K562 (cell line): ENCODE measurements around the gene ZFAND3.

Source experiments
- GTF2E2 ChIP-seq: fragments of 200-800 bp; sonication (Bioruptor generic); IDR thresholded peaks from 2 replicates; pipeline ENCODE4 v1.6.1; 2016; ENCODE audit warnings: missing genetic modification characterization, missing compliant biosample characterization
- SMC3 ChIP-seq: conservative IDR thresholded peaks from 2 replicates; pipeline ENCODE4 v1.6.1; 2011; ENCODE audit warnings: low read depth, low read length, improper control_type of control experiment; ENCODE audit not compliant: insufficient read depth
- TF ChIP-seq, protein P1 (sequence below): sonication (generic); formaldehyde crosslinking; IDR thresholded peaks from 2 replicates; pipeline ENCODE4 v1.8.0; 2022; ENCODE audit warnings: mild to moderate bottlenecking, missing genetic modification reagents, borderline replicate concordance

DNA sequence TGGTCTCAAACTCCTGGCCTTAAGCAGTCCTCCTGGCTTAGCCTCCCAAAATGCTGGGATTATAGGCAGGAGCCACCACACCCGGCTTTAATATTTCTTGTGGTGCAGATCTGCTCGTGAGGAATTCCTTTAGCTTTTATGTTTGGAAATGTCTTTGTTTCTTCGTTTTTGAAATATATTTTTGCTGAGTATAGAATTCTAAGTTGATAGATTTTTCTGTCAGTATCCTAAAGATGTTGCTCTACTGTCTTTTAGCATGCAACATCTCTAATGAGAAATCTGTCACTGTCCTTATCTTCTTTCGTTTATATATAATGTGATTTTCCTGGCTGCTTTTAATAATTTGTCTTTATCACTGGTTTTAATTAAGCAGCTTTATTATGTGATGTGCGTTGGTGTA is 75.1 kb downstream of the ZFAND3 start:
- no peak for TF ChIP-seq SMC3
- TF ChIP-seq GTF2E2: no peak
- TF ChIP-seq, protein P1, sequence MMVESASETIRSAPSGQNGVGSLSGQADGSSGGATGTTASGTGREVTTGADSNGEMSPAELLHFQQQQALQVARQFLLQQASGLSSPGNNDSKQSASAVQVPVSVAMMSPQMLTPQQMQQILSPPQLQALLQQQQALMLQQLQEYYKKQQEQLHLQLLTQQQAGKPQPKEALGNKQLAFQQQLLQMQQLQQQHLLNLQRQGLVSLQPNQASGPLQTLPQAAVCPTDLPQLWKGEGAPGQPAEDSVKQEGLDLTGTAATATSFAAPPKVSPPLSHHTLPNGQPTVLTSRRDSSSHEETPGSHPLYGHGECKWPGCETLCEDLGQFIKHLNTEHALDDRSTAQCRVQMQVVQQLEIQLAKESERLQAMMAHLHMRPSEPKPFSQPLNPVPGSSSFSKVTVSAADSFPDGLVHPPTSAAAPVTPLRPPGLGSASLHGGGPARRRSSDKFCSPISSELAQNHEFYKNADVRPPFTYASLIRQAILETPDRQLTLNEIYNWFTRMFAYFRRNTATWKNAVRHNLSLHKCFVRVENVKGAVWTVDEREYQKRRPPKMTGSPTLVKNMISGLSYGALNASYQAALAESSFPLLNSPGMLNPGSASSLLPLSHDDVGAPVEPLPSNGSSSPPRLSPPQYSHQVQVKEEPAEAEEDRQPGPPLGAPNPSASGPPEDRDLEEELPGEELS: no peak
